OCI-LY7 (cell line): ENCODE results near the gene OR2F1.

ENCODE experiments used
- CTCF ChIP-seq: fragments of 200-600 bp; sonication (generic); conservative IDR thresholded peaks from 2 replicates; pipeline ENCODE4 v1.5.1; 2014; ENCODE audit warnings: mild to moderate bottlenecking, antibody characterized with exemption, low read length, moderate library complexity, mixed read lengths
- EZH2phosphoT487 ChIP-seq: fragments of 200-600 bp; sonication (generic); IDR thresholded peaks from 2 replicates; pipeline ENCODE4 v1.6.1; 2018; ENCODE audit warnings: low read depth, borderline replicate concordance, mild to moderate bottlenecking, mixed run types, antibody characterized with exemption, low read length, moderate library complexity, mixed read lengths

GRCh38 chr7:143992670-143993069 is 38.0 kb downstream of the OR2F1 start:
- TF ChIP-seq CTCF, result no peak
- no peak for TF ChIP-seq EZH2phosphoT487
